OCI-LY3 (cell line): ENCODE measurements around the gene UBE2G2.

Source experiments
- EZH2phosphoT487 ChIP-seq: fragments of 200-600 bp; shearing (Covaris generic); IDR thresholded peaks from 2 replicates; pipeline ENCODE4 v1.6.1; 2018; ENCODE audit warnings: antibody characterized with exemption, mixed run types, low read depth
- TF ChIP-seq, protein P1 (sequence below): fragments of 200-600, 300-600 bp; sonication (generic); IDR thresholded peaks from 2 replicates; pipeline ENCODE4 v1.5.1; 2014; ENCODE audit warnings: antibody characterized with exemption, low read length, low read depth

GRCh38 chr21:44834951-44835646 lies 33.5 kb upstream of the UBE2G2 start:
- TF ChIP-seq, protein P1, sequence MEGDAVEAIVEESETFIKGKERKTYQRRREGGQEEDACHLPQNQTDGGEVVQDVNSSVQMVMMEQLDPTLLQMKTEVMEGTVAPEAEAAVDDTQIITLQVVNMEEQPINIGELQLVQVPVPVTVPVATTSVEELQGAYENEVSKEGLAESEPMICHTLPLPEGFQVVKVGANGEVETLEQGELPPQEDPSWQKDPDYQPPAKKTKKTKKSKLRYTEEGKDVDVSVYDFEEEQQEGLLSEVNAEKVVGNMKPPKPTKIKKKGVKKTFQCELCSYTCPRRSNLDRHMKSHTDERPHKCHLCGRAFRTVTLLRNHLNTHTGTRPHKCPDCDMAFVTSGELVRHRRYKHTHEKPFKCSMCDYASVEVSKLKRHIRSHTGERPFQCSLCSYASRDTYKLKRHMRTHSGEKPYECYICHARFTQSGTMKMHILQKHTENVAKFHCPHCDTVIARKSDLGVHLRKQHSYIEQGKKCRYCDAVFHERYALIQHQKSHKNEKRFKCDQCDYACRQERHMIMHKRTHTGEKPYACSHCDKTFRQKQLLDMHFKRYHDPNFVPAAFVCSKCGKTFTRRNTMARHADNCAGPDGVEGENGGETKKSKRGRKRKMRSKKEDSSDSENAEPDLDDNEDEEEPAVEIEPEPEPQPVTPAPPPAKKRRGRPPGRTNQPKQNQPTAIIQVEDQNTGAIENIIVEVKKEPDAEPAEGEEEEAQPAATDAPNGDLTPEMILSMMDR, result no peak
- TF ChIP-seq EZH2phosphoT487, result no peak
